ENCODE measurements around the gene GYG1.

The GYG1 gene

GRCh38 chr3:149016669-149017541 is 25.6 kb downstream of the GYG1 start:
- no peak for DNase-seq (ENCODE audit: low spot score)

- no peak for DNase-seq (ENCODE audit: low spot score)
Observed at GRCh38 chr3:149018247-149018646, 26.9 kb downstream of the GYG1 start.

DNA sequence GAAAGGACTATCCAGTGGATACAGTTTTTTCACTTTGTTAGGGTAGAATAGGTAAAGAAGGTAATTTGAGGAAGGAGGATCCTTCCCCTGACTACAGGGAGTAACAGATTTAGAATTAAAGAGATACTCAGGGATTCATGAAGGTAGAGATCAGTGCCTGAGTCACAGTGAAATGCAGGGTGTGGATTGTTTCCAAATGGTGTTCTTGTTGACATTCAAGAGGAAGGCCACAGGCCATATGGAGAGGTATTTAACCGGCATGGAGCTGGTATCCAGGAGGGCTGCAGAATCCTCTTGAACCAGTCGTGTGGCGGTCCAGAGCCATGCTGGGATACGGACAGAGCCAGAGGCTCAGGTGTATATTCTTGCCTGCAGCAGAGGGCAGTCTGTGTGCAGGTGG is 28.2 kb downstream of the GYG1 start:
- DNase-seq (ENCODE audit: low spot score), result no peak

- DNase-seq (ENCODE audit: low spot score), result no peak
Observed at GRCh38 chr3:149020196-149020838, 29.0 kb downstream of the GYG1 start.

- no peak for DNase-seq (ENCODE audit: low spot score)
Observed at GRCh38 chr3:149020839-149021252, 29.5 kb downstream of the GYG1 start.

DNA sequence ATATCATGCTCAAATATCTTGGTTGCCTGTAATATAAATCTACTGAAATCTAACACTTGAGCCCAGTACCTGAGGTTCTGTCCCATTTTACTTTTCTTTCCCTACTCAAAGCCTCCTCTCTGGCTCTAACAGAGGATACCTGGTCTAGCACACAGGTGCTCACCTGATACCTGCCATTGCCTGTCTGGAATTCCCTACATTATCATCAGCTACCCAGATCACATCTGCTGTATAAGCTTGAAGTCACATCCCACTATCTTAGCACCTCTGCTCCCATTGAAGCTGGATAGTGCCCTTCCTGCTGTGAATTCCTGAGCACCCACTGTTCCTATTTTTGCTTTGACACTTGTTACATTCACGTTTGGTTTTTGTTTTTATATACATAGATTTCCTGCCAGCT is 30.5 kb downstream of the GYG1 start:
- DNase-seq (ENCODE audit: low spot score), result no peak

- no peak for DNase-seq (ENCODE audit: low spot score)
Observed at GRCh38 chr3:149023951-149024350, 32.6 kb downstream of the GYG1 start.

DNA sequence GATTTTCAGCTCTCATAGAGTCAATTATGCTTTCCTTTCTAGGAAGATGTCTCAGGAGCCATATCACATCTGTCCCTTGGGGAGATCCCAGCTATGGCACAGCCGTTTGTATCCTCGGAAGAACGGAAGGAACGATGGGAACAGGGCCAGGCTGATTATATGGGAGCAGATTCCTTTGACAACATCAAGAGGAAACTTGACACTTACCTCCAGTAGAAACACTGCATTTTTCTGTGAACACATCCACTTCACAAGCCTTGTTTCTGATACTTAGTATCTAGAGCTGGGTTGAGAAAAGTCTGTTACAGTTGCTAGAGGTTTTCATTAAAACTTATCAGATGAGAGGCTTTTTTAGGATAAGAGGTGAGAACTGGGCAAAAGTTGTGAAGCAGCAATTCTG is 35.4 kb downstream of the GYG1 start:
- no peak for DNase-seq (ENCODE audit: low spot score)

DNA sequence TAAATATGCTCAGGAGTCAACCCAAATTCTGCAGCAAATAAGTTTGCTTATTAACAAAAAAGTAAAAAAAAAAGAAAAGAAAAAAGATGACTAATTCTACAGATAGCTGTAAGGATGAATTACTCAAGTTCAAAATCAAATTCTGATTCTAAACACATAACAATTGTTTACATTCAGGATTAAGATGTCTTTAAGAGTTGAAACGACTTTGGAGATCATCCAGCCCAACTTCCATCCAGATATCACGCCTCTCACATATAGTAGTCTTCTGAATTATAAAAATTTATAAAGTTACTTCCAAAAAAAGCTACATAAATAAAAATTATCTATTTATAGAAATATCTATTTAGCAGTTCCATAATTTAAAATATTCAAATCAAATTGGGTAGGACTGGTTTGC is 39.8 kb downstream of the GYG1 start:
- DNase-seq (ENCODE audit: low spot score), result no peak

DNA sequence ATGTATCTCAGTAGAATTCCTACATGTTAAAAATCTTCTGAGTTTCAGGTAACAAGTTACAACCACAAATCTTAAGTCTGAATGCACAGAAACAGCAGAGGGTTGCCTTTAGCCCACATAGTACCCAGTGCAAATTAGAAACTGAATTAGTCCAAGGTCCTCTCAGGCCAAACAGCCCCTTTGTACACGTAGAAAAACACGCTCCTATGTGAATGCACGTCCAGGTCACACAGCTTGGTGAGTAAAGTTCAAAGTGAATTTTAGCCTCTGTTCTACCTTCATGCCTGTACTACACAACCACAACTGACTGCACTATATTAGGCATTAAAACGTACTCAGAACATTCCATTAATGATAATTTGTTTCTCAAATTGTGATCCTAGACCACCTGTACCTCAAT is 46.3 kb downstream of the GYG1 start:
- no peak for DNase-seq (ENCODE audit: low spot score)

DNA sequence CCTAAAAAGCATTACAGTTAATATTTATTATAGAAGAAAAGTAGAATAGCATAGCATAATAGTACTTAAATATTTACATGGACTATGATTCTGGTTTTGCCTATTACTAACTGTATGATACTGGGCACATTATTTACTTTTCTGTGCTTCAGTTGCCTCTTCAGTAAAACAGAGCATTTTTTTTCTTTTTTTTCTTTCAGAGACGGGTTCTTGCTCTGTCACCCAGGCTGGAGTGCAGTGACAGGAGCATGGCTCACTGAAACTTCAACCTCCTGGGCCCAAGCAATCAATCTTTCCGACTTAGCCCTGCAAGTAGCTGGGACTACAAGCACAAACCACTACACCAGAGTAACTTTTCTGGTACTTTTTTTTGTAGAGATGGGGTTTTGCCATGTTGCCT is 47.0 kb downstream of the GYG1 start:
- DNase-seq (ENCODE audit: low spot score), result no peak

DNA sequence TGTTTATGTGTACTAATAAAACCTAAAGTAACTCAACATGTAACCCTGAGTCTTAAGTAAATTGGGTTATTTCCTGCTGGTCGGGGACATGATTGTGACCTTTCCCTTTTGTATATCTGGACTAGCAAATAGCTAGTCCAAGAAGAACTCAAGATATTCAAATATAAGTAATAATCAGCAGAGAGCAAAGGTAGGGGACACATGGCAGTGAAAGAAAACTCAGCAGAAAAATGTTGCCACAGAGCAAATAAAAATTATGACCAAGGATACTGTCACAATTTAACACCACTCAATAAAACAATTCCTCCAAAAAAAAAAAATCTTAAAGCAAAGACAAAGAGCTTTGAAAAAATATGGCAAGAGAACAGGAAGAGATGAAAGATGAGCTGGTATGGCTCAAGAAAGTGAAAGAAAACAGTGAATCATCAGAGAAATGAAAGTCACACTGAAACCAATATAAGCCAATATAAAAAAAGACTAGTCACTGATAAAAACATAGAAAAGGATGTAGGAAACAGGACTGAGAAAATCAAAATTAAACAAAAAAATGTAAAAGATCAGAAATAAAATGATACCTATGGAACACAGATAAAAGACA is 51.5 kb downstream of the GYG1 start:
- no peak for DNase-seq (ENCODE audit: low spot score)

DNA sequence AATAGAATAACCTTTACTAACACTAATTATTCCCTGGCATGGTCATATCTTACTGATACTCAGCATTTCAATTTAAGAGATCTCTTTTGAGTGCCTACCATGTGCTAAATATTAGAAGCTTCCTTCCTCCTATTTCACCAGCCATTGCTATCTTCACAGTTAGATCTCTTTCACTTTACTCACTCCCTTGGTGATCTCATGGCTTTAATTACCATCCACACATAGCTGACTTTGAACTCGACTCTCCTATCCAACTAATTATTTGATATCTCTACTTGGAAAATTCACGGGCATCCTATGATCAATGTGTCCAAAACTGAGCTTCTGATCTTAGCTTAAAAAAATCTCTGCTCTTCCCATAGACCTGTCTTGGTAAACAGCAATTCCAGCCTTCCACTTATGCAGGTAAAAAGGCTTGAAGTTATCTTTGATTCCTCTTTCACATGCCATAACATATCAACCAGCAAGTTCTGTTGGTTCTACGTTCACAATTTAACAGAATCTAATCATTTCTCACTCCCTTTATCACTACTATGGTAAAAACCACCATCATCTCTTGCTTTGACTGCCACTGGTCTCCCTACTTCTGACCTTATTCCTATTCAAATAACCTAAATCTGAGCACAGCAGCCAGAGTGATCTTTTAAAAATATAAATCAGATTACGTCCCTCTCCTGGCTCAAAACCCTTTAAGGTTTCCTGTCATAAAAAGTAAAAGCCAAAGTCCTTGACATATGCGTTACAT is 53.2 kb downstream of the GYG1 start:
- DNase-seq (ENCODE audit: low spot score), result no peak

GRCh38 chr3:149055575-149055974 is 64.2 kb downstream of the GYG1 start:
- no peak for DNase-seq (ENCODE audit: low spot score)

DNA sequence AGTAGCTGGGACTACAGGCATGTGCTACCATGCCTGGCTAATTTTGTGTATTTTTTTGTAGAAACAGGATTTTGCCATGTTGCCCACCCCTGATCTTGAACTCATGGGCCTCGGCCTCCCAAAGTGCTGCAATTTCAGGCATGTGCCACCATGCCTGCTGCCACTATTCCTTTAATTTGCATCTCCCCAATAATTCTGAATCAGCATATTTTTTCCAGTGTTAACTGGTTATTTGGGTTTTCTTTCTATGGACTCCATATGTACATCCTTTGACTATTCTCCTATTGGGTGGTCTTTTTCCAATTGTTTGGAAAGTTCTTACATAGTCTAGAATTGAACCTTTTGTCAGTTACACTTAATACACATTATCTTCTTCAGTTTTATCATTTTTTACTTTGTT is 66.9 kb downstream of the GYG1 start:
- DNase-seq (ENCODE audit: low spot score), result no peak

DNA sequence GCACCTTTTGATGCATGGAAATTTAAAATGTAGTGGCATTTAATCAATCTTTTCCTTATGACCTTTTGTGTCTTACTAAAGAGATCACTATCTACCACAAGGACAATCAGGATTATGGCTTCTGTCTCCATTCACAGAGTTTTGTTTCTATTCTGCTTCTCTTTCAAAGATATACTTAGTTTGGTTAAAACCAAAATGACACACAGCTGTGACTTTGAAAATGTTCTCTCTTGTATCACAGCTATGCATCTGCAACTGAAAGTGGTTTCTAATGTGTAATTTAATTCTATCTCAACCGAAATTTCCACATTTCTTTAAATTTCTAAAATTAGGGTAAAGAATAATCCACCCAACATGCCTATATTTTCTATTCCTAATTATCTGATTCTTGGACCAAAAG is 67.3 kb downstream of the GYG1 start:
- no peak for DNase-seq (ENCODE audit: low spot score)

DNA sequence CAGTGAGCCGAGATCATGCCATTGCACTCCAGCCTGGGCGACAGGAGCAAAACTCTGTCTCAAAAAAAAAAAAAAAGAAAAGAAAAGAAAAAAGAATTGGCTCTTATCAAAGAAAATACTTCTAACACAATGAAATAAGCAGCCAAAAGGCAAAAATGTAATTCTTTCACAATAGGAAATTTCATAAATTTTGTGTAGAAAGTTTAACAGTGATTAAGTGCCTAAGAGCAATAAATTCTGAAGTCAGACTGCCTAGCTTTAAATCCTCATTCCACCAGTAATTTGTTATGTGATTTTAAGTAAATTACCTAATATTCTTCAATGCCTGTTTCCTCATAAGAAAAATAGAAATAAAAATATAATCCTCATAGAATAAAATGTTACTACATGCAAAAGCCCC is 70.4 kb downstream of the GYG1 start:
- no peak for DNase-seq (ENCODE audit: low spot score)

GRCh38 chr3:149067883-149068282 is 76.5 kb downstream of the GYG1 start:
- DNase-seq (ENCODE audit: low spot score), result no peak
